GM20000 (cell line): ENCODE results near the gene KANSL3.

Experiments used
- DNase-seq: peaks from one replicate; pipeline ENCODE4 v3.0.0; 2012; ENCODE audit warnings: low spot score
- TF ChIP-seq, protein P1 (sequence below): IDR thresholded peaks from 2 replicates; pipeline ENCODE4 v1.5.1; 2012; ENCODE audit warnings: mild to moderate bottlenecking, control low read depth; ENCODE audit errors: extremely low read depth, missing control alignments

The KANSL3 gene

DNA sequence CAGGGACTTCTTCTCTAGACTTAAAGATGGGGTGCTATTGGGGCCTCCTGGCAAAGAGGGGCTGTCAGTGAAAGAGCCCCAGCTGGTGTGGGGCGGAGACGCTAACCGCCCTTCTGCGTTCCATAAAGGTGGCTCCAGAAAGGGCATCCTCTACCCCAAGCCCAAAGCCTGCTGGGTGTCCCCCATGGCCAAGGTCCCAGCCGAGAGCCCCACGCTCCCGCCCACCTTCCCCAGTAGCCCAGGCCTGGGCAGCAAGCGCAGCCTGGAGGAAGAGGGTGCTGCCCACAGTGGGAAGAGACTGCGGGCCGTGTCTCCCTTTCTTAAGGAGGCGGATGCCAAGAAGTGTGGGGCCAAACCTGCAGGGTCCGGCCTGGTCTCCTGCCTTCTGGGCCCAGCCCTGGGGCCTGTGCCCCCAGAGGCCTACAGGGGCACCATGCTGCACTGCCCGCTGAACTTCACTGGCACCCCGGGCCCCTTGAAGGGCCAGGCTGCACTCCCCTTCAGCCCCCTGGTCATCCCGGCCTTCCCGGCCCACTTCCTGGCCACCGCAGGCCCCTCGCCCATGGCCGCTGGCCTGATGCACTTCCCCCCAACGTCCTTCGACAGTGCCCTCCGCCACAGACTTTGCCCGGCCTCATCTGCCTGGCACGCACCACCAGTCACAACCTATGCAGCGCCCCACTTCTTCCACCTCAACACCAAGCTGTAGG lies 86.4 kb downstream of the KANSL3 start:
- TF ChIP-seq, protein P1, sequence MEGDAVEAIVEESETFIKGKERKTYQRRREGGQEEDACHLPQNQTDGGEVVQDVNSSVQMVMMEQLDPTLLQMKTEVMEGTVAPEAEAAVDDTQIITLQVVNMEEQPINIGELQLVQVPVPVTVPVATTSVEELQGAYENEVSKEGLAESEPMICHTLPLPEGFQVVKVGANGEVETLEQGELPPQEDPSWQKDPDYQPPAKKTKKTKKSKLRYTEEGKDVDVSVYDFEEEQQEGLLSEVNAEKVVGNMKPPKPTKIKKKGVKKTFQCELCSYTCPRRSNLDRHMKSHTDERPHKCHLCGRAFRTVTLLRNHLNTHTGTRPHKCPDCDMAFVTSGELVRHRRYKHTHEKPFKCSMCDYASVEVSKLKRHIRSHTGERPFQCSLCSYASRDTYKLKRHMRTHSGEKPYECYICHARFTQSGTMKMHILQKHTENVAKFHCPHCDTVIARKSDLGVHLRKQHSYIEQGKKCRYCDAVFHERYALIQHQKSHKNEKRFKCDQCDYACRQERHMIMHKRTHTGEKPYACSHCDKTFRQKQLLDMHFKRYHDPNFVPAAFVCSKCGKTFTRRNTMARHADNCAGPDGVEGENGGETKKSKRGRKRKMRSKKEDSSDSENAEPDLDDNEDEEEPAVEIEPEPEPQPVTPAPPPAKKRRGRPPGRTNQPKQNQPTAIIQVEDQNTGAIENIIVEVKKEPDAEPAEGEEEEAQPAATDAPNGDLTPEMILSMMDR = no peak
- DNase-seq = no peak

DNA sequence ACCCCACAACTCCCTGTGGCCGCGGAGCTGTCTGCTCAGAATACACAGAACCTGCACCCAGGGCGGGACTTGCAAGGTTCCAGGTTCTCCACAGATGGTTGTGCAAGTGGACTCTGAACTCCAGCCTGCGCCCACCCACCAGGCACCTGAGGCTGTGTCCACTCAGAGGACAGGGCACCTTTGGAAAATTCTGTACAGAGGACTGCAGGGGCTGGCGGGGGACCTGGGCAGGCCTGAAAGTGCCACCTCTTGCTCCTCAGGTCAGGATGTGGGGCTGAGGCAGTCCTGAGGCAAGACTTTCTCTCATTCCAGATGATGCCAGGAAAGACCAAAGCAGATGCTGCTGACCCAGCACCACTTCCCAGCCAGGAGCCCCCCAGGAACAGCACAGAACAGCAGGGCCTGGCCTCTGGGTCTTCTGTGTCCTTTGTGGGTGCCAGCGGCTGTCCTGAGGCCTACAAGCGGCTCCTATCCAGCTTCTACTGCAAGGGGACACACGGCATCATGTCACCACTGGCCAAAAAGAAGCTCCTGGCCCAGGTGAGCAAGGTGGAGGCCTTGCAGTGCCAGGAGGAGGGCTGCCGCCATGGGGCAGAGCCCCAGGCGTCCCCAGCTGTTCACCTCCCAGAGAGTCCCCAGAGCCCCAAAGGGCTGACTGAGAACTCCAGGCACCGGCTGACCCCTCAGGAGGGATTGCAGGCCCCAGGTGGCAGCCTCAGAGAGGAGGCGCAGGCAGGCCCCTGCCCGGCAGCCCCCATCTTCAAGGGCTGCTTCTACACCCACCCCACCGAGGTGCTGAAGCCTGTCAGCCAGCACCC lies 87.1 kb downstream of the KANSL3 start:
- TF ChIP-seq, protein P1 = no peak
- DNase-seq = no peak

- TF ChIP-seq, protein P1 = no peak
- no peak for DNase-seq
Measured at GRCh38 chr2:96549967-96550786, 87.9 kb downstream of the KANSL3 start.

- TF ChIP-seq, protein P1 = no peak
- no peak for DNase-seq
Measured at GRCh38 chr2:96549466-96549785, 88.7 kb downstream of the KANSL3 start.

GRCh38 chr2:96548558-96549465 lies 89.3 kb downstream of the KANSL3 start:
- DNase-seq = no peak

GRCh38 chr2:96547731-96548171 lies 90.4 kb downstream of the KANSL3 start:
- TF ChIP-seq, protein P1 = no peak
- DNase-seq = no peak

More at GRCh38 chr2:96548558-96549465, 89.3 kb downstream of the KANSL3 start:
- TF ChIP-seq, protein P1 = no peak
